ENCODE measurements around the gene HES4.
"Not testable (repeated sequence)": the region's sequence is repeated elsewhere in the genome, so short reads cannot be mapped to it uniquely, and the experiment has no call there.

The HES4 gene

GRCh38 chr1:1011396-1011949, 11.6 kb upstream of the HES4 start:
- peak in 2 of 3 donors; percentile 56 to 58 for DNase-seq
- Histone ChIP-seq H3K4me3 (ENCODE audit: control insufficient read depth in 1 of 7, extremely low read depth in 1 of 7, insufficient read depth in 4 of 7, low read depth in 2 of 7, low read length in 6 of 7) (no peak overlapping the region), H3K4me1 (ENCODE audit: control extremely low read depth in 1 of 4, control insufficient read depth in 4 of 4, insufficient read depth in 4 of 4, low read length in 3 of 4) (peaks cover 3 to 28% (median 22%) of the 10 kb centered on the region in 4 experiments), H3K27me3 (replicated peaks in 2 of 5; ENCODE audit: control insufficient read depth in 4 of 5, insufficient read depth in 5 of 5, low read length in 4 of 5) (no peaks in the 10 kb centered on the region), H3K27ac (ENCODE audit: insufficient read depth in 1 of 2, low read depth in 1 of 2, low read length in 2 of 2, poor library complexity in 1 of 2, severe bottlenecking in 2 of 2) (no peak overlapping the region), H3K9me3 (ENCODE audit: control extremely low read depth in 1 of 5, control insufficient read depth in 4 of 5, insufficient read depth in 2 of 5, low read depth in 1 of 5, low read length in 4 of 5) (no peaks in the 10 kb centered on the region), H3K36me3 (ENCODE audit: control insufficient read depth in 4 of 4, insufficient read depth in 4 of 4, low read length in 3 of 4) (no peaks in the 10 kb centered on the region)
- ChIA-PET POLR2A (no interaction called here), CTCF (interaction anchor here (1.0 kb wide), 1 partner anchor 9 kb away, joined by 3 read pairs; no protein-coding TSS in a partner anchor)
- WGBS (ENCODE audit: insufficient coverage) = 73% methylated on average over 14 of the region's 14 CpGs

- 93% methylated on average over 3 of the region's 8 CpGs for WGBS (ENCODE audit: insufficient coverage)
- H3K27ac ChIP-seq (ENCODE audit: insufficient read depth in 1 of 2, low read depth in 1 of 2, low read length in 2 of 2, poor library complexity in 1 of 2, severe bottlenecking in 2 of 2); POLR2A ChIA-PET; H3K36me3 ChIP-seq (ENCODE audit: control insufficient read depth in 4 of 4, insufficient read depth in 4 of 4, low read length in 3 of 4); H3K9me3 ChIP-seq (ENCODE audit: control extremely low read depth in 1 of 5, control insufficient read depth in 4 of 5, insufficient read depth in 2 of 5, low read depth in 1 of 5, low read length in 4 of 5); H3K4me3 ChIP-seq (ENCODE audit: control insufficient read depth in 1 of 7, extremely low read depth in 1 of 7, insufficient read depth in 4 of 7, low read depth in 2 of 7, low read length in 6 of 7); H3K27me3 ChIP-seq (replicated peaks in 2 of 5; ENCODE audit: control insufficient read depth in 4 of 5, insufficient read depth in 5 of 5, low read length in 4 of 5); DNase-seq: not testable (repeated sequence)
- CTCF ChIA-PET = interaction anchor here (1.0 kb wide), 1 partner anchor 8 kb away, joined by 3 read pairs; no protein-coding TSS in a partner anchor
- H3K4me1 ChIP-seq (ENCODE audit: control extremely low read depth in 1 of 4, control insufficient read depth in 4 of 4, insufficient read depth in 4 of 4, low read length in 3 of 4) = peaks cover 3 to 36% (median 30%) of the 10 kb centered on the region in 4 experiments
Observed at GRCh38 chr1:1010131-1010530, 10.2 kb upstream of the HES4 start.

GRCh38 chr1:1006305-1007159, 6.6 kb upstream of the HES4 start:
- Histone ChIP-seq H3K4me1 (ENCODE audit: control extremely low read depth in 1 of 4, control insufficient read depth in 4 of 4, insufficient read depth in 4 of 4, low read length in 3 of 4) (peaks cover 0 to 30% (median 27%) of the 10 kb centered on the region in 4 experiments), H3K4me3 (ENCODE audit: control insufficient read depth in 1 of 7, extremely low read depth in 1 of 7, insufficient read depth in 4 of 7, low read depth in 2 of 7, low read length in 6 of 7) (no peak overlapping the region), H3K27ac (ENCODE audit: insufficient read depth in 1 of 2, low read depth in 1 of 2, low read length in 2 of 2, poor library complexity in 1 of 2, severe bottlenecking in 2 of 2) (no peak overlapping the region), H3K36me3 (ENCODE audit: control insufficient read depth in 4 of 4, insufficient read depth in 4 of 4, low read length in 3 of 4) (no peaks in the 10 kb centered on the region), H3K27me3 (replicated peaks in 2 of 5; ENCODE audit: control insufficient read depth in 4 of 5, insufficient read depth in 5 of 5, low read length in 4 of 5) (peaks cover 0 to 23% (median 3%) of the 10 kb centered on the region in 5 experiments), H3K9me3 (ENCODE audit: control extremely low read depth in 1 of 5, control insufficient read depth in 4 of 5, insufficient read depth in 2 of 5, low read depth in 1 of 5, low read length in 4 of 5) (no peaks in the 10 kb centered on the region)
- no peak for DNase-seq
- POLR2A ChIA-PET = no interaction called here
- 96% methylated on average over 29 of the region's 37 CpGs for WGBS (ENCODE audit: insufficient coverage)
- CTCF ChIA-PET = interaction anchor here (1.0 to 2.4 kb wide), 4 partner anchors 9 to 23 kb away, joined by 3 to 10 read pairs (median 4); no protein-coding TSS in a partner anchor

GRCh38 chr1:1005774-1006304, 5.9 kb upstream of the HES4 start:
- Histone ChIP-seq H3K9me3 (ENCODE audit: control extremely low read depth in 1 of 5, control insufficient read depth in 4 of 5, insufficient read depth in 2 of 5, low read depth in 1 of 5, low read length in 4 of 5) (no peaks in the 10 kb centered on the region), H3K4me3 (ENCODE audit: control insufficient read depth in 1 of 7, extremely low read depth in 1 of 7, insufficient read depth in 4 of 7, low read depth in 2 of 7, low read length in 6 of 7) (no peak overlapping the region), H3K36me3 (ENCODE audit: control insufficient read depth in 4 of 4, insufficient read depth in 4 of 4, low read length in 3 of 4) (no peaks in the 10 kb centered on the region), H3K4me1 (ENCODE audit: control extremely low read depth in 1 of 4, control insufficient read depth in 4 of 4, insufficient read depth in 4 of 4, low read length in 3 of 4) (peaks cover 0 to 37% (median 34%) of the 10 kb centered on the region in 4 experiments), H3K27me3 (replicated peaks in 2 of 5; ENCODE audit: control insufficient read depth in 4 of 5, insufficient read depth in 5 of 5, low read length in 4 of 5) (peaks cover 0 to 30% (median 5%) of the 10 kb centered on the region in 5 experiments), H3K27ac (ENCODE audit: insufficient read depth in 1 of 2, low read depth in 1 of 2, low read length in 2 of 2, poor library complexity in 1 of 2, severe bottlenecking in 2 of 2) (no peak overlapping the region)
- 82% methylated on average over 20 of the region's 23 CpGs for WGBS (ENCODE audit: insufficient coverage)
- DNase-seq = no peak
- POLR2A ChIA-PET = interaction anchor here (0.5 kb wide), 1 partner anchor 205 kb away, joined by 4 read pairs; no protein-coding TSS in a partner anchor
- CTCF ChIA-PET = interaction anchor here (1.5 to 2.4 kb wide), 3 partner anchors 10 to 24 kb away, joined by 5 to 10 read pairs (median 5); partner anchors contain the start of gene PERM1

- ChIA-PET CTCF (interaction anchor here (1.1 to 2.0 kb wide), 6 partner anchors 9 to 23 kb away, joined by 3 to 10 read pairs (median 5); partner anchors contain the start of genes ISG15 and PERM1), POLR2A (interaction anchor here (0.5 to 0.7 kb wide), 3 partner anchors 206 to 1525 kb away, joined by 3 to 4 read pairs (median 4); no protein-coding TSS in a partner anchor)
- Histone ChIP-seq H3K4me1 (ENCODE audit: control extremely low read depth in 1 of 4, control insufficient read depth in 4 of 4, insufficient read depth in 4 of 4, low read length in 3 of 4) (peaks cover 0 to 45% (median 42%) of the 10 kb centered on the region in 4 experiments), H3K9me3 (ENCODE audit: control extremely low read depth in 1 of 5, control insufficient read depth in 4 of 5, insufficient read depth in 2 of 5, low read depth in 1 of 5, low read length in 4 of 5) (no peaks in the 10 kb centered on the region), H3K36me3 (ENCODE audit: control insufficient read depth in 4 of 4, insufficient read depth in 4 of 4, low read length in 3 of 4) (no peaks in the 10 kb centered on the region), H3K27ac (ENCODE audit: insufficient read depth in 1 of 2, low read depth in 1 of 2, low read length in 2 of 2, poor library complexity in 1 of 2, severe bottlenecking in 2 of 2) (peak overlapping the region in 1 of 2 experiments; percentile 19), H3K27me3 (replicated peaks in 2 of 5; ENCODE audit: control insufficient read depth in 4 of 5, insufficient read depth in 5 of 5, low read length in 4 of 5) (peaks cover 0 to 38% (median 7%) of the 10 kb centered on the region in 5 experiments), H3K4me3 (ENCODE audit: control insufficient read depth in 1 of 7, extremely low read depth in 1 of 7, insufficient read depth in 4 of 7, low read depth in 2 of 7, low read length in 6 of 7) (peak overlapping the region in 5 of 7 experiments; percentile 15 to 63 (median 43))
- DNase-seq = peak in 2 of 3 donors; percentile 69 to 79
- WGBS (ENCODE audit: insufficient coverage) = 5% methylated on average over 15 of the region's 21 CpGs
Observed at GRCh38 chr1:1004780-1005697, 5.1 kb upstream of the HES4 start.

- H3K4me3 ChIP-seq (ENCODE audit: control insufficient read depth in 1 of 7, extremely low read depth in 1 of 7, insufficient read depth in 4 of 7, low read depth in 2 of 7, low read length in 6 of 7) = peak overlapping the region in 2 of 7 experiments; percentile 43 to 63
- H3K27me3 ChIP-seq (replicated peaks in 2 of 5; ENCODE audit: control insufficient read depth in 4 of 5, insufficient read depth in 5 of 5, low read length in 4 of 5) = peaks cover 0 to 44% (median 7%) of the 10 kb centered on the region in 5 experiments
- no peak overlapping the region for H3K27ac ChIP-seq (ENCODE audit: insufficient read depth in 1 of 2, low read depth in 1 of 2, low read length in 2 of 2, poor library complexity in 1 of 2, severe bottlenecking in 2 of 2)
- H3K9me3 ChIP-seq (ENCODE audit: control extremely low read depth in 1 of 5, control insufficient read depth in 4 of 5, insufficient read depth in 2 of 5, low read depth in 1 of 5, low read length in 4 of 5) = no peaks in the 10 kb centered on the region
- ChIA-PET CTCF (interaction anchor here (1.1 to 2.0 kb wide), 6 partner anchors 9 to 22 kb away, joined by 3 to 10 read pairs (median 5); partner anchors contain the start of genes ISG15 and PERM1), POLR2A (no interaction called here)
- no peaks in the 10 kb centered on the region for H3K36me3 ChIP-seq (ENCODE audit: control insufficient read depth in 4 of 4, insufficient read depth in 4 of 4, low read length in 3 of 4)
- 34% methylated on average over 4 of the region's 7 CpGs for WGBS (ENCODE audit: insufficient coverage)
- no peak for DNase-seq
- peaks cover 0 to 51% (median 48%) of the 10 kb centered on the region in 4 experiments for H3K4me1 ChIP-seq (ENCODE audit: control extremely low read depth in 1 of 4, control insufficient read depth in 4 of 4, insufficient read depth in 4 of 4, low read length in 3 of 4)
Observed at GRCh38 chr1:1004420-1004779, 4.5 kb upstream of the HES4 start.
